HEK293 (cell line): ENCODE measurements around the gene MYLK3.
A peak's percentile ranks its signal among the peaks of the same experiment; 100 is the strongest.

Source experiments
- GLI4 ChIP-seq: fragments of 450-650 bp; formaldehyde crosslinking; IDR thresholded peaks from 2 replicates; pipeline ENCODE4 v1.5.1; 2016; ENCODE audit warnings: missing biosample characterization, missing genetic modification characterization
- GLIS1 ChIP-seq: fragments of 450-650 bp; formaldehyde crosslinking; IDR thresholded peaks from 2 replicates; pipeline ENCODE4 v1.5.1; 2016; ENCODE audit warnings: missing biosample characterization, missing genetic modification characterization
- GLIS2 ChIP-seq: fragments of 450-650 bp; formaldehyde crosslinking; IDR thresholded peaks from 2 replicates; pipeline ENCODE4 v1.5.1; 2016; ENCODE audit warnings: missing biosample characterization, missing genetic modification characterization
- HIC1 ChIP-seq: fragments of 450-650 bp; formaldehyde crosslinking; IDR thresholded peaks from 2 replicates; pipeline ENCODE4 v1.5.1; 2016; ENCODE audit warnings: missing biosample characterization, missing genetic modification characterization
- KLF16 ChIP-seq: fragments of 450-650 bp; formaldehyde crosslinking; IDR thresholded peaks from 2 replicates; pipeline ENCODE4 v1.5.1; 2017; ENCODE audit warnings: missing biosample characterization, missing genetic modification characterization
- REPIN1 ChIP-seq: fragments of 450-650 bp; formaldehyde crosslinking; IDR thresholded peaks from 2 replicates; pipeline ENCODE4 v1.5.1; 2017; ENCODE audit warnings: missing biosample characterization, missing genetic modification characterization, low read depth
- REST ChIP-seq: fragments of 450-650 bp; formaldehyde crosslinking; IDR thresholded peaks from 2 replicates; pipeline ENCODE4 v1.5.1; 2016; ENCODE audit warnings: missing biosample characterization, missing genetic modification characterization
- SP3 ChIP-seq: fragments of 450-650 bp; formaldehyde crosslinking; IDR thresholded peaks from 2 replicates; pipeline ENCODE4 v1.5.1; 2016; ENCODE audit warnings: missing biosample characterization, missing genetic modification characterization
- YY2 ChIP-seq: fragments of 450-650 bp; formaldehyde crosslinking; IDR thresholded peaks from 2 replicates; pipeline ENCODE4 v1.5.1; 2016; ENCODE audit warnings: missing biosample characterization, missing genetic modification characterization
- ZBTB21 ChIP-seq: fragments of 450-650 bp; formaldehyde crosslinking; IDR thresholded peaks from 2 replicates; pipeline ENCODE4 v1.5.1; 2017; ENCODE audit warnings: missing biosample characterization, missing genetic modification characterization
- ZFP3 ChIP-seq: fragments of 450-650 bp; formaldehyde crosslinking; IDR thresholded peaks from 2 replicates; pipeline ENCODE4 v1.5.1; 2016; ENCODE audit warnings: low read depth, missing biosample characterization, missing genetic modification characterization
- ZIC2 ChIP-seq: fragments of 450-650 bp; formaldehyde crosslinking; IDR thresholded peaks from 2 replicates; pipeline ENCODE4 v1.5.1; 2016; ENCODE audit warnings: missing biosample characterization, missing genetic modification characterization
- ZNF121 ChIP-seq: fragments of 450-650 bp; formaldehyde crosslinking; IDR thresholded peaks from 2 replicates; pipeline ENCODE4 v1.5.1; 2016; ENCODE audit warnings: missing biosample characterization, missing genetic modification characterization
- ZNF157 ChIP-seq: fragments of 450-650 bp; formaldehyde crosslinking; IDR thresholded peaks from 2 replicates; pipeline ENCODE4 v1.5.1; 2016; ENCODE audit warnings: missing biosample characterization, missing genetic modification characterization
- ZNF169 ChIP-seq: fragments of 450-650 bp; formaldehyde crosslinking; IDR thresholded peaks from 2 replicates; pipeline ENCODE4 v1.5.1; 2016; ENCODE audit warnings: missing biosample characterization, missing genetic modification characterization
- ZNF18 ChIP-seq: fragments of 450-650 bp; formaldehyde crosslinking; IDR thresholded peaks from 2 replicates; pipeline ENCODE4 v1.5.1; 2016; ENCODE audit warnings: missing biosample characterization, missing genetic modification characterization
- ZNF335 ChIP-seq: fragments of 450-650 bp; formaldehyde crosslinking; conservative IDR thresholded peaks from 2 replicates; pipeline ENCODE4 v1.5.1; 2016; ENCODE audit warnings: missing biosample characterization, missing genetic modification characterization
- ZNF362 ChIP-seq: fragments of 450-650 bp; formaldehyde crosslinking; IDR thresholded peaks from 2 replicates; pipeline ENCODE4 v1.5.1; 2016; ENCODE audit warnings: missing biosample characterization, missing genetic modification characterization
- ZNF521 ChIP-seq: fragments of 450-650 bp; formaldehyde crosslinking; IDR thresholded peaks from 2 replicates; pipeline ENCODE4 v1.5.1; 2017; ENCODE audit warnings: missing biosample characterization, mild to moderate bottlenecking, missing genetic modification characterization
- ZNF544 ChIP-seq: fragments of 450-650 bp; formaldehyde crosslinking; IDR thresholded peaks from 2 replicates; pipeline ENCODE4 v1.5.0; 2017; ENCODE audit warnings: missing biosample characterization, missing genetic modification characterization
- ZNF549 ChIP-seq: fragments of 450-650 bp; IDR thresholded peaks from 2 replicates; pipeline ENCODE4 v1.5.1; 2018; ENCODE audit warnings: missing biosample characterization, missing genetic modification characterization, mild to moderate bottlenecking, inconsistent platforms, moderate library complexity
- ZNF558 ChIP-seq: fragments of 450-650 bp; formaldehyde crosslinking; IDR thresholded peaks from 2 replicates; pipeline ENCODE4 v1.5.1; 2016; ENCODE audit warnings: missing biosample characterization, missing genetic modification characterization
- ZNF585B ChIP-seq: fragments of 450-650 bp; formaldehyde crosslinking; IDR thresholded peaks from 2 replicates; pipeline ENCODE4 v1.5.1; 2016; ENCODE audit warnings: missing biosample characterization, missing genetic modification characterization
- ZNF600 ChIP-seq: fragments of 450-650 bp; formaldehyde crosslinking; IDR thresholded peaks from 2 replicates; pipeline ENCODE4 v1.5.1; 2016; ENCODE audit warnings: missing biosample characterization, missing genetic modification characterization
- ZNF623 ChIP-seq: fragments of 450-650 bp; formaldehyde crosslinking; IDR thresholded peaks from 2 replicates; pipeline ENCODE4 v1.5.1; 2016; ENCODE audit warnings: missing biosample characterization, missing genetic modification characterization
- ZNF654 ChIP-seq: fragments of 450-650 bp; formaldehyde crosslinking; IDR thresholded peaks from 2 replicates; pipeline ENCODE4 v1.5.1; 2016; ENCODE audit warnings: low read depth, missing biosample characterization, missing genetic modification characterization
- ZNF747 ChIP-seq: fragments of 450-650 bp; formaldehyde crosslinking; IDR thresholded peaks from 2 replicates; pipeline ENCODE4 v1.5.1; 2016; ENCODE audit warnings: missing biosample characterization, missing genetic modification characterization
- ZNF76 ChIP-seq: fragments of 450-650 bp; formaldehyde crosslinking; IDR thresholded peaks from 2 replicates; pipeline ENCODE4; 2016; ENCODE audit warnings: low read depth, missing biosample characterization, missing genetic modification characterization, borderline replicate concordance
- ZSCAN23 ChIP-seq: fragments of 450-650 bp; formaldehyde crosslinking; IDR thresholded peaks from 2 replicates; pipeline ENCODE4 v1.5.1; 2016; ENCODE audit warnings: missing biosample characterization, missing genetic modification characterization
- ZXDB ChIP-seq: fragments of 450-650 bp; formaldehyde crosslinking; IDR thresholded peaks from 2 replicates; pipeline ENCODE4 v1.5.1; 2016; ENCODE audit warnings: missing biosample characterization, missing genetic modification characterization
- TF ChIP-seq, protein P1 (sequence below): fragments of 450-650 bp; formaldehyde crosslinking; IDR thresholded peaks from 2 replicates; pipeline ENCODE4 v1.5.1; 2016; ENCODE audit warnings: missing biosample characterization, missing genetic modification characterization

Gene MYLK3

GRCh38 chr16:46789499-46790414 is 41.6 kb upstream of the MYLK3 start (continued):
- TF ChIP-seq ZIC2, result peak; percentile 63
- TF ChIP-seq ZNF600 (tag by site-specific recombination), result no peak
- TF ChIP-seq ZNF18 (tag by site-specific recombination), result no peak
- no peak for TF ChIP-seq ZNF623 (tag by site-specific recombination)
- no peak for TF ChIP-seq REPIN1 (tag by site-specific recombination)
- TF ChIP-seq ZNF169 (tag by site-specific recombination), result no peak
- no peak for TF ChIP-seq ZNF121 (tag by site-specific recombination)
- TF ChIP-seq ZNF544 (tag by site-specific recombination), result no peak
- TF ChIP-seq GLI4 (tag by site-specific recombination), result no peak
- peak; percentile 52; the same call in 1 of the 2 replicates for TF ChIP-seq HIC1 (tag by site-specific recombination)
- no peak for TF ChIP-seq ZNF549 (tag by site-specific recombination)
- no peak for TF ChIP-seq ZNF157 (tag by site-specific recombination)
- TF ChIP-seq ZNF558, result no peak
- TF ChIP-seq ZNF747 (tag by site-specific recombination), result no peak
- TF ChIP-seq SP3 (tag by site-specific recombination), result peak; percentile 77
- no peak for TF ChIP-seq ZNF362
- no peak for TF ChIP-seq YY2 (tag by site-specific recombination)
- TF ChIP-seq ZFP3 (tag by site-specific recombination), result no peak
- no peak; the same call in 1 of the 2 replicates for TF ChIP-seq ZNF76 (tag by site-specific recombination)
- peak; percentile 93 for TF ChIP-seq GLIS1
- TF ChIP-seq, protein P1, sequence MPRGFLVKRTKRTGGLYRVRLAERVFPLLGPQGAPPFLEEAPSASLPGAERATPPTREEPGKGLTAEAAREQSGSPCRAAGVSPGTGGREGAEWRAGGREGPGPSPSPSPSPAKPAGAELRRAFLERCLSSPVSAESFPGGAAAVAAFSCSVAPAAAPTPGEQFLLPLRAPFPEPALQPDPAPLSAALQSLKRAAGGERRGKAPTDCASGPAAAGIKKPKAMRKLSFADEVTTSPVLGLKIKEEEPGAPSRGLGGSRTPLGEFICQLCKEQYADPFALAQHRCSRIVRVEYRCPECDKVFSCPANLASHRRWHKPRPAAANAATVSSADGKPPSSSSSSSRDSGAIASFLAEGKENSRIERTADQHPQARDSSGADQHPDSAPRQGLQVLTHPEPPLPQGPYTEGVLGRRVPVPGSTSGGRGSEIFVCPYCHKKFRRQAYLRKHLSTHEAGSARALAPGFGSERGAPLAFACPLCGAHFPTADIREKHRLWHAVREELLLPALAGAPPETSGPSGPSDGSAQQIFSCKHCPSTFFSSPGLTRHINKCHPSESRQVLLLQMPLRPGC, result no peak
- TF ChIP-seq REST (tag by site-specific recombination), result no peak
- TF ChIP-seq KLF16 (tag by site-specific recombination), result peak; percentile 22; the same call in 1 of the 2 replicates
- TF ChIP-seq ZSCAN23, result no peak
- TF ChIP-seq GLIS2 (tag by site-specific recombination), result peak; percentile 87
- TF ChIP-seq ZBTB21 (tag by site-specific recombination), result no peak
- peak; percentile 40 for TF ChIP-seq ZNF335
- 0 out of 2 replicates have a peak, but pooled peaks have one; percentile 42 for TF ChIP-seq ZXDB (tag by site-specific recombination)
- TF ChIP-seq ZNF521 (tag by site-specific recombination), result no peak
- no peak for TF ChIP-seq ZNF654 (tag by site-specific recombination)
- TF ChIP-seq ZNF585B (tag by site-specific recombination), result no peak
